Stimulated activated naive B cell treated with anti-CD40 and anti-IgM and Interleukin-4, amounts not matched to agents 10 μg/mL and 1 μg/mL and 100 μg/mL, for 72 hours (primary cell): ENCODE data around the gene KAZN.
A peak's percentile ranks its signal among the peaks of the same experiment; 100 is the strongest.

Experiments
- ATAC-seq, 2 donors: fragments of 150-1000 bp; cut with Tn5 transposase; replicated peaks; 2 replicates each; pipeline ENCODE4 v1.10.0; 2021; ENCODE audit warnings: moderate library complexity in 1 of 2
- DNase-seq: peaks from one replicate; pipeline ENCODE4 v3.0.0; 2021
- H3K27ac Mint-ChIP-seq: one replicate; pipeline ENCODE4 v1.8.0; 2022; ENCODE audit warnings: mild to moderate bottlenecking, mixed read lengths
- H3K27me3 Mint-ChIP-seq, 2 donors: one replicate each; pipeline ENCODE4 v1.8.0; 2022; ENCODE audit warnings: mixed read lengths in 2 of 2
- H3K36me3 Mint-ChIP-seq, 2 donors: one replicate each; pipeline ENCODE4 v1.8.0; 2022; ENCODE audit warnings: mixed read lengths in 2 of 2, mild to moderate bottlenecking in 1 of 2
- H3K4me1 Mint-ChIP-seq, 2 donors: one replicate each; pipeline ENCODE4 v1.8.0; 2022; ENCODE audit warnings: mixed read lengths in 2 of 2, mild to moderate bottlenecking in 1 of 2
- H3K4me3 Mint-ChIP-seq, 2 donors: one replicate each; pipeline ENCODE4 v1.8.0; 2022; ENCODE audit warnings: mild to moderate bottlenecking in 2 of 2, mixed read lengths in 2 of 2, moderate library complexity in 1 of 2
- H3K9me3 Mint-ChIP-seq, 2 donors: one replicate each; pipeline ENCODE4 v1.8.0; 2022; ENCODE audit warnings: mixed read lengths in 2 of 2, mild to moderate bottlenecking in 1 of 2

Gene KAZN

DNA sequence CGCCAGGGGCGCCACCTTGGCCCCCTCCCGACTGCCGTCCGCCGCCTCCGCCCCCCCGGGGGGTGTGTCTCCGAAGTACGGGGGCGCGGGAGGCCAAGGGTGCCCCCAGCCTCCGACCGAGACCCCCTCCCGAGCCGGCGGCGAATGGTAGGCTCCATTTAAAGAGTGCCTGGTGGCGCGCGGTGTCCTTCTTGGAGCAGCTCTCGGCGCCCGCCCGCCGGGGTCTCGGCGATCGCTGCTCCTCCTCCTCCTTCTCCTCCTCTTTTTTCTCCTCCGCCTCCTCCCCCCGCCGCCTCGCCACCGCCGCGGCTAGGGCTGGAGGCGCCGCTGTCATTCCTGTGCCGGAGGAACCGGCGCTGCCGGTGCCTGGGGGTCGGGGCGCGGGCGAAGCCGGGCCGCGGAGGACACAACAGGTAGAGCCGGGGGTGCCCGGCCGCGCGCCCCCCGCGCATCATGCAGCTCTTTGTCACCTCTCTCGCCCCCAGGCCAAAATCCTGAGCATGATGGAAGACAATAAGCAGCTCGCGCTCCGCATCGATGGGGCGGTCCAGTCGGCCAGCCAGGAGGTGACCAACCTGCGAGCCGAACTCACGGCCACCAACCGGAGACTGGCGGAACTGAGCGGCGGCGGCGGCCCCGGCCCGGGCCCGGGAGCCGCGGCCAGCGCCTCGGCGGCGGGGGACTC, at the start of gene KAZN:
KAZN (plus strand) TSS at position 188 of the 685 bp plus-strand sequence.
- DNase-seq, result no peak
- peak within 1 kb of the TSS; percentile 72 to 73 for H3K4me3 Mint-ChIP-seq
- peaks cover 2 to 7% of the 10 kb centered on the region in 2 donors for H3K9me3 Mint-ChIP-seq
- peak in 1 of 2 donors; percentile 4 for ATAC-seq
- peak within 1 kb of the TSS; percentile 56 for H3K27ac Mint-ChIP-seq
- peaks cover 11 to 23% of the 10 kb centered on the region in 2 donors for H3K4me1 Mint-ChIP-seq
- no peaks in the 10 kb centered on the region for H3K36me3 Mint-ChIP-seq
- H3K27me3 Mint-ChIP-seq, result peaks cover 34 to 85% of the 10 kb centered on the region in 2 donors

DNA sequence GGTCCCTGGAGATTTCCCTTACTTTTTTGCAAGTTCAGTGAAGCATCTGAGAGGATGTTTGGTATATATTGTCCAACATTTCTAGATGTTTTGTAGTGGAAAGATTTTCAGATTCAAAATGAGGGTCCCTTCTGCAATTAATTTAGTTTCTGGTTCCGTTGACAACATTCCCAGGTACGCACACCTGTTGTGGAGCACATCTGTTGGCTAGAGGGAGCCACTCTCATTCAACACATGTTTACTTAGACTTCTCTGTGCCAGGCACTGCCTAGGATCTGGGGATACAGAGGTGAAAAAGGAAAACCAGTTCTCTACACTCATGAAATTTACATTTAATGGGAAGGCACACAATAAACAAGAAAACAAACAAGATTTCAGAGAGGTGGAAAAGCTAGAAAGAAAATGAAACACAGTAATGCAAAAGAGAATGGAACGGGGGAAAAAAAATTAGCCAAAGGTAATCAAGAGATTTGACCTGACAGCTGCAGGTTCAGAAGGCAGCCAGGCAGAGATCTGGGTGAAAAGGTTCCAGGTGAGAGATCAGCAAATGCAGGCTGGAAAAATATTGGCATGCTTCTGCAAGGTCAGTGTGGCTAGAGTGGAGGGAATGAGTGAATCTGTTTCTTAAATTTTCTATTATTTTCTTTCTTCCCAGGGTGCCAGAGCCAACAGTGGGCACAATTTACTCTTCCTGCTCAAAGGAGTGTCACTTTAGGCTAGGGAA, 48.4 kb upstream of the KAZN start:
- H3K9me3 Mint-ChIP-seq, result no peaks in the 10 kb centered on the region
- H3K36me3 Mint-ChIP-seq, result no peaks in the 10 kb centered on the region
- H3K4me1 Mint-ChIP-seq, result no peaks in the 10 kb centered on the region
- no peak overlapping the region for H3K27ac Mint-ChIP-seq
- no peak for ATAC-seq
- DNase-seq, result no peak
- H3K27me3 Mint-ChIP-seq, result peaks cover 18 to 54% of the 10 kb centered on the region in 2 donors
- H3K4me3 Mint-ChIP-seq, result no peak overlapping the region

DNA sequence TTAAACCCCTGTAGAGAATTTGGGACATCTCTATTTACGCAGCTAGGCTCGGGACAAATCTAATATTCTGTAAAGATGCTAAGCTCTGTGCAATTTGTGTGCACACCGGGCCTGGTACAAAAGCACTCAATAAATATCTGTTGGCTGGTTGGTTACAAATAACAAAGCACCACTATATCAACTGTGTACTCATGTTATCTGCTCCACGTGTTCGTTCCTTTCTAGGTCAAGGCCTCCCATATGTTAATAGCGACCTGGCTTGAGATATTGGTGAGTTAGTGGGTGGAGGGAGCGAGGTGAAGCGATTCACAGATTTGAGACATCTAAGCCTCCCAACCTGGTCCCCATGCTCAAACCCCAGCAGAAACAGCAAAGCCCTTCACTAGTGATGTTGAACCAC, 47.1 kb upstream of the KAZN start:
- Mint-ChIP-seq H3K9me3 (no peaks in the 10 kb centered on the region), H3K27me3 (peaks cover 13 to 48% of the 10 kb centered on the region in 2 donors), H3K27ac (no peak overlapping the region), H3K4me1 (no peaks in the 10 kb centered on the region), H3K36me3 (no peaks in the 10 kb centered on the region), H3K4me3 (no peak overlapping the region)
- no peak for ATAC-seq
- no peak for DNase-seq

DNA sequence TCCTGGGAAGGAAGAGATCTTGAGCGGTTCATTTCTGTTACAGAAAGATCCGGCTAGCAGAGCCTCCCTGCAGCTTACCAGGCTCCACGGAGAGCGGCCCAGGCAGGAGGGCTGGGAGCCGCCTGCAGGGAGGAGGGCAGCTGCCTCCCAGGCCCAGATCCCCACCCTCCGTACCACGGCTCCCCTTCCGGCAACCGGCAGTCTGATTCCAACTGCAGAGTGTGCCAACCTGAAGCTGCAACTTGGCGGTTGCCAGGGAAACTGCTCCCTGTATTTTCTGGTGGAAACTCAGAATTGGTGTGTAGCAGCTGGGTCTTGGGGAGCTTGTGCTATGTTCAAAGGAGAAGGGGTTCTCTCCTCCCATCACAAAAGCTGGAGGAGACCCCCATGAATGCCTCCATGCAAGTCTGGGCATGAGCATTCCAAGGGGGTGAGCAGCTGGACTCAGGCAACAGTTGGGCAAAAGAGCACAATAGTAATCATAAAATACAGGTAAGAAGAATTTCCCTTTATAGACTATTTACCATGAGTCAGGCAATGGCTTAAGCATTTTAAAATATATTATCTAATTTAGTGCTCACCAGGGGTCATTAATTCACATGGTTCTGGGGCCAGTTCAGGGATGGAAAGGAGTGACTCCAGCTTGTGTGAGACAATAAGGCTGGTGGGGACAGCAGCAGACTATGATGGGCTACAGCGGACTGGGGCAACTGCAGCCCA, 46.1 kb upstream of the KAZN start:
- Mint-ChIP-seq H3K36me3 (no peaks in the 10 kb centered on the region), H3K27ac (no peak overlapping the region), H3K4me1 (no peaks in the 10 kb centered on the region), H3K4me3 (no peak overlapping the region), H3K9me3 (no peaks in the 10 kb centered on the region), H3K27me3 (peaks cover 18 to 53% of the 10 kb centered on the region in 2 donors)
- DNase-seq, result no peak
- ATAC-seq, result no peak

DNA sequence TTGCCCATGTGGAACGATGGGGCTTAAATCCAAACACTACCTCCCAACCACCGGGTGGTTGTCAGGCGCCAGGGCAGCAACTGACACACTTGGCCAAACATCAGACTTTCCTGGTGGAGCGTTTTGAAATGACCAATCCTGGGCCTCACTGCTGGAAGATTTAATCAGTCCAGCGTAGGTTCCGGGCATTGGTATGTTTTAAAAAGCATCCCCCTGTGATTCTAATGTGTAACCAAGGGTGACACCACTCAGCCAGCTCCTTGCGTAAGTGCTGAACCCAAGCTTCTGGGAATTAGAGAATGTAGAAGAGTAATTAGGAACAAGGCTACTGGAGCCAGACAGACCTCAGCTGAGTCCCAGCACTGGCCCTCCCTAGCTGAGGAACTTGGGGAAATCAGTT, 44.8 kb upstream of the KAZN start:
- H3K27me3 Mint-ChIP-seq, result peaks cover 13 to 54% of the 10 kb centered on the region in 2 donors
- H3K36me3 Mint-ChIP-seq, result no peaks in the 10 kb centered on the region
- no peak for ATAC-seq
- no peak for DNase-seq
- no peaks in the 10 kb centered on the region for H3K4me1 Mint-ChIP-seq
- no peak overlapping the region for H3K4me3 Mint-ChIP-seq
- no peaks in the 10 kb centered on the region for H3K9me3 Mint-ChIP-seq
- H3K27ac Mint-ChIP-seq, result no peak overlapping the region

DNA sequence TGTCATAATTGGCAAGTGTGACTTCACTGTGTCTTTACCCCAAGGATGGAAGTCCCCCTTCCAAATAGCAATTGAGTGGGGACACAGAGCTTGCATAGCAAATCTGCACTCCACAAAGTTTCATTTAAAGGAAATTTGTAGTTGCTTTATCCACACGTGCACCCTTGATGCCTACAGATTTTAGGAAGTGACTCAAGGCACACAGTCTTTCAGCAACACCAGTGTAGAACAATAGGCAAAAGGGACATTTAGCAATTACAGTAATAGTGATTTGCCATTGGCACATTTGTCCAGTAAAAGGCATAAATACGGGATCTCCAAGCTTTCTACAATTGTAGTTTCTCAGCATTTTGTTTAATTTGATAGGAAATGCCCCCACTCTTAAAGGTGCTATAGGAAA, 43.4 kb upstream of the KAZN start:
- no peaks in the 10 kb centered on the region for H3K4me1 Mint-ChIP-seq
- no peak overlapping the region for H3K4me3 Mint-ChIP-seq
- H3K9me3 Mint-ChIP-seq, result no peaks in the 10 kb centered on the region
- peaks cover 13 to 46% of the 10 kb centered on the region in 2 donors for H3K27me3 Mint-ChIP-seq
- ATAC-seq (no peak), DNase-seq (no peak)
- no peaks in the 10 kb centered on the region for H3K36me3 Mint-ChIP-seq
- no peak overlapping the region for H3K27ac Mint-ChIP-seq

DNA sequence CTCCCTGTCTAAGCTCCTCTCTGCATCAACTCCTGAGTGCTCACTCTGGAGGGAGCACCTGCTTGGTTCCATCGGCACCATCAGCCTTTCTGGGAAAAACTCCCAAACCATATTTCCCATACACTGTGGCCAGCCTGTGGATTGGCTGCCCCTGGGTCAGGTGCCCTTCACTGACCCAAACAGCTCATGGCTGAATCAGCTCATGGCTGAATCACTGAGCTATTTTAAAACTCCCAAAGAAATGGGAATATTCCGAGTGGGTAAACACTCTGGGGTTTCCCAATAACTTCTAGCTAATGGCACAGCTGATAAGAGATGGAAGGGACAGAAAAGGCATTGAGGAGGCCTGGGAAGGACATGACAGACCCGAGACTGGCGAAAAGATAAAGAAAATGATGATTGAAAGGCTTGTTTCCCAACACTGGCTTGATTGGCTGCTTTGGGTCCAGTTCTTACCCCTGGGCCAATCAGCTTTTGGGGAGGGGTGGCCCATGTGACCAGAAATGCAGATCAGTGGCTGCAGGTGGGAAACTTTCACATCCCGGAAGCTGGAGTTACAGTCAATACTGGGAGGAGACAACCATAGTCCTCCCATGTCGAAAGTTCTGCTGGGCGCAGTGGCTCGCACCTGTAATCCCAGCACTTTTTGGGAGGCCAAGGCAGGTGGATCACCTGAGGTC, 37.3 kb upstream of the KAZN start:
- no peak overlapping the region for H3K27ac Mint-ChIP-seq
- no peaks in the 10 kb centered on the region for H3K36me3 Mint-ChIP-seq
- peaks cover 5 to 8% of the 10 kb centered on the region in 2 donors for H3K9me3 Mint-ChIP-seq
- peaks cover 21 to 33% of the 10 kb centered on the region in 2 donors for H3K27me3 Mint-ChIP-seq
- H3K4me3 Mint-ChIP-seq, result no peak overlapping the region
- ATAC-seq (no peak), DNase-seq (no peak)
- no peaks in the 10 kb centered on the region for H3K4me1 Mint-ChIP-seq

DNA sequence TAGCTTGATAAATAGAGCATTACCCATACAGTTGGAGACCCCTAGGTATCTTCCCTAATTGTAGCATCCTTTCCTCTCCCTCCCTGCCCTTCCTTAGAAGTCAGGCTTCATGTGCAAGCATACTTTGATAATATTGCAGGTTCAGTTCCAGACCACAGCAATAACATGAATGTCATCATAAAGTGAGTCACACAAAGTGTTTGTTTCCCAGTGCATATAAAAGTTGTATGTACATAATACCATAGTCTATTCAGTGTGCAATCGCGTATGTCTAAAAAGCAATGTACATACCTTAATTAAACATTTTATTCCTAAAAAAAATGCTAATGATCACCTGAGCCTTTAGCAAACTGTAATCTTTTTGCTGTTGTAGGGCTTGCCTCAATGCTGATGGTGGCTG, 33.4 kb upstream of the KAZN start:
- ATAC-seq, result no peak
- no peaks in the 10 kb centered on the region for H3K4me1 Mint-ChIP-seq
- DNase-seq, result no peak

DNA sequence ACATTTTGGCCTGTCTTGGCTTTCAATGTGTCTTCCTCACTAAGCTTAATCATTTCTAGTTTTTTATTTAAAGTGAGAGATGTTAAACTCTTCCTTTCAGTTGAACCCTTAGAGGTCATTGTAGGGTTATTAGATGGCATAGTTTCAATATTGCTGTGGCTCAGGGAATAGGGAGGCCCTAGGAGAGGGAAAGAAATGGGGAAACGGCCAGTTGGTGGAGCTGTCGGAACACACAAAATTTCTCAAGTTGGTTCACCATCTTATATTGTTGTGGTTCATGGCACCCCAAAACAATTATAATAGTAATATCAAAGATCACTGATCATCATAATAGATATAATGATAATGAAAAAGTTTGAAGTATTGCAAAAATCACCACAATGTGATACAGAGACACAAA, 31.4 kb upstream of the KAZN start:
- DNase-seq (no peak), ATAC-seq (no peak)
- H3K36me3 Mint-ChIP-seq, result peaks cover 0 to 4% of the 10 kb centered on the region in 2 donors
- peaks cover 24% of the 10 kb centered on the region in 2 donors for H3K27me3 Mint-ChIP-seq
- peaks cover 6 to 20% of the 10 kb centered on the region in 2 donors for H3K9me3 Mint-ChIP-seq
- H3K4me1 Mint-ChIP-seq, result no peaks in the 10 kb centered on the region
- no peak overlapping the region for H3K4me3 Mint-ChIP-seq
- no peak overlapping the region for H3K27ac Mint-ChIP-seq

More for the DNA sequence above, 33.4 kb upstream of the KAZN start:
- no peak overlapping the region for H3K4me3 Mint-ChIP-seq
- peaks cover 8 to 20% of the 10 kb centered on the region in 2 donors for H3K9me3 Mint-ChIP-seq
- no peak overlapping the region for H3K27ac Mint-ChIP-seq
- peaks cover 18 to 24% of the 10 kb centered on the region in 2 donors for H3K27me3 Mint-ChIP-seq
- peaks cover 0 to 4% of the 10 kb centered on the region in 2 donors for H3K36me3 Mint-ChIP-seq

DNA sequence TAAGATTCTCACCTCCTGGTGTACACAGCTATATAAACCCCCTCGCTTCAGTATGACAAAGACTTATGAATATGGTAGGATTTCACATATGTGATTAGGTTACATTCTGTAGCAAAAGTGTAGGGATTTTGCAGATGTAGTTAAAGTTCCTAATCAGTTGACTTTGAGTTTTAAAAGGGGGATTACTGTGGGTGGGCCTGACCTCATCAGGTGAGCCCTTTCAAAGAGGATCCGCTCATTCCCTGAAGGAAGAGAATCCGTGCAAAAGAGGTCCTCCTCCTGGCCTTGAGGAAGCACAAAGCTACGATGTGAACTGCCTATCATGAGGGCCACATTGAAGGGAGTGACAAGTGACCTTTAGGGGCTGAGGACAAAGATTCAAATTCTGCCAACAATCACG, 30.6 kb upstream of the KAZN start:
- H3K4me1 Mint-ChIP-seq, result no peaks in the 10 kb centered on the region
- ATAC-seq (no peak), DNase-seq (no peak)
- no peak overlapping the region for H3K4me3 Mint-ChIP-seq
- H3K27me3 Mint-ChIP-seq, result peaks cover 24 to 25% of the 10 kb centered on the region in 2 donors
- H3K36me3 Mint-ChIP-seq, result peaks cover 0 to 4% of the 10 kb centered on the region in 2 donors
- no peak overlapping the region for H3K27ac Mint-ChIP-seq
- H3K9me3 Mint-ChIP-seq, result peaks cover 6 to 20% of the 10 kb centered on the region in 2 donors

DNA sequence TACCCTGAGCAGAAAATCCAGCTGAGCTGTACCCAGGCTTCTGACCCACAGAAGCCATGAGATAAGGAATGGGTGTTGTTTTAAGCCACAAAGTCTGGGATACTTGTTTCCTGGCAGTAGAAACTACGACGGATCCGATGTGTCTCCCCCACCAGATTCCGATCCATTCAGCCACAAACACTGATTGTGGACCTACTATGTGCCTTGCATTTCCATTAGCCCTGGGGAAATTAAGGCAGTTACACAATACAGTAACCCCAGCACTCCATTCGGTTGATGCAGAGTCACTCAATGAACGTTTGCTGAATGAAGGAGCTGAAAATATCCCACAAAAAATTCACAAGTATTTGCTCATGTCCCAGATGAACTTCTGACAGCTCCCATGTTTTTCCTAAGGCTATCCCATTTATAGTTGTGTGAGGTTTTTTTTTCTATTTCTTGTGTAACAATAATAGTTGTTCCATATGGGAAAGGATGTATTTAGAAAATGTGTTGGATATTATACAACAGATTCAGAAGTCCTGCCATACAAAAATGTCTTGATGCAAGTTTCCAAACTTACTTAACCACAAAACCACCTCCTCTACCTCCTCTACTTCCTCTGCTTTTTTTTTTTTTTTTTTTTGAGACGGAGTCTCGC, 29.6 kb upstream of the KAZN start:
- no peaks in the 10 kb centered on the region for H3K4me1 Mint-ChIP-seq
- H3K4me3 Mint-ChIP-seq, result no peak overlapping the region
- H3K36me3 Mint-ChIP-seq, result peaks cover 0 to 4% of the 10 kb centered on the region in 2 donors
- ATAC-seq, result no peak
- H3K9me3 Mint-ChIP-seq, result peaks cover 6 to 16% of the 10 kb centered on the region in 2 donors
- DNase-seq, result no peak
- H3K27me3 Mint-ChIP-seq, result peaks cover 19 to 24% of the 10 kb centered on the region in 2 donors
- no peak overlapping the region for H3K27ac Mint-ChIP-seq

DNA sequence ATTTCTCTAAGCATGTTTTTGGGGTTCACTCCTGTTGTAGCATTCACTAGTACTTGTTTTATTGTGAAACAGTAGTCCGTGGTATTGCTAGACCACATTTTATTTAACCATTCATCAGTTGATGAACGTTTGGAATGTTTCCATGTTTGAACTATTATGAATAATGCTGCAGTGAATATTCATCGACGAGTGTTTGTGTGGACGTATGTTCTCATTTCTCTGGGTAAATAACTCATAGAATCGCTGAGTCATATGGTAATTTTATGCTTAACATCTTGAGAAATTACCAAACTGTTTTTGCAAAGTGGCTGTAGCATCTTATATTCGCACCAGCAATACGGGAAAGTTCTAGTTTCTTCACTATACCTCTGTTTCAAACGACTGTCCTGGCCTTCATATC, 28.0 kb upstream of the KAZN start:
- H3K4me3 Mint-ChIP-seq, result no peak overlapping the region
- no peaks in the 10 kb centered on the region for H3K4me1 Mint-ChIP-seq
- H3K27ac Mint-ChIP-seq, result no peak overlapping the region
- H3K36me3 Mint-ChIP-seq, result peaks cover 3 to 7% of the 10 kb centered on the region in 2 donors
- DNase-seq (no peak), ATAC-seq (no peak)
- peaks cover 30 to 34% of the 10 kb centered on the region in 2 donors for H3K27me3 Mint-ChIP-seq
- H3K9me3 Mint-ChIP-seq, result peaks cover 15 to 28% of the 10 kb centered on the region in 2 donors

DNA sequence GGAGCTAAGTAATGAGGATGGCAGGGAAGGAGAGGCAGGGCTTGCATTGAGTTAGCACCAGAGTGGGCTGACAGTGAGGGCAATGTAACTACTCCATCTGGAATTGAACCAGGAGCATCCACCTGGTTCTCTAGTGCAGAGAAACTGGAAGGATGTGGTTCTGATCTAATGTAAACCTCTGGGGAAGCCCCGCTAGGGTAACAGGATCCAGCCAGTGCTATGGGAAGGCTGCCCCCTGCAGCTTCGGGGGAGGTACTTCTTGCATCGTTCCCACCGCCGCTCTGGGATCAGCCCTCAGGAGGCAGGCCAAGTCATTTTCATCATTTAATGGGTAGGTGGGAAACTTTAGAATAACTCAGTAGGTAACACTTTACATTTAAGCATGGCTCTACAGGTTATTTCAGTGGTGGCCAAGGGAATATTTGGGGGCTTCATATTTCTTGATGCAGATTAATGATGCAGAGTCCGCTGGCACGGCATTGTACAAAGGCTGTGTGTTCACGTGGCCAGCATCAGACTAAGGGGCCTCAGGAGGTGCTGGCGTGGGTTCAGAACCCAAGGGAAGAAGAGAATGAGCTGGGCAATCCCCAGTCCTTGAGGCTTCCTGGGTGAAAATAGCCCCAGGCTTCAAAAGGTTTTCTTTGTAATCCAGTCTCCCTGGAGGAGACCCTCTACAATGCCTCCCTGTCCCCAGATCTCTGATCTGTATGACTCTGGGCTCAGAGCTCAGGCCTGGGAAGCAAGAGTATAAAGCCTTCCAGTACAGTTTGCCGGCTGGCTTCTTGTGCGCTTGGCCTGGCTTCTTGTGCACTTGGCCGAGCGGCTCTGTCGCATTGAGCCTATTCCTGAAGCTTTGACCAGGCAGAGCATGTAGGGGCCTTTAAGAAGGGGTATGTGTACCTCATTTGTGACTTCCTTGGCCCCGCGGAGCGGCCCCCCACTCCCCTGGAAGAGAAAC, 26.4 kb upstream of the KAZN start:
- Mint-ChIP-seq H3K27ac (no peak overlapping the region), H3K9me3 (peaks cover 12 to 25% of the 10 kb centered on the region in 2 donors)

More for the DNA sequence above, 26.4 kb upstream of the KAZN start:
- DNase-seq (no peak), ATAC-seq (no peak)
- Mint-ChIP-seq H3K4me1 (no peaks in the 10 kb centered on the region), H3K36me3 (peaks cover 3 to 7% of the 10 kb centered on the region in 2 donors), H3K27me3 (peaks cover 29 to 36% of the 10 kb centered on the region in 2 donors), H3K4me3 (no peak overlapping the region)
